ENCODE data around the gene PCK2.

The PCK2 gene

GRCh38 chr14:24072436-24072835, 21.7 kb upstream of the PCK2 start:
- no peak for TF ChIP-seq USF1 (IDR thresholded peaks at IDR 0.05)
- no peak for TF ChIP-seq TCF12 (IDR thresholded peaks at IDR 0.05; ENCODE audit: low read depth)
- no peak for TF ChIP-seq REST (IDR thresholded peaks at IDR 0.05; ENCODE audit: low read depth)
- TF ChIP-seq ZBTB7A (IDR thresholded peaks at IDR 0.05; ENCODE audit: low read depth): no peak
- no peak for TF ChIP-seq YY1 (IDR thresholded peaks at IDR 0.05; ENCODE audit: low read depth)
- TF ChIP-seq, protein P1, sequence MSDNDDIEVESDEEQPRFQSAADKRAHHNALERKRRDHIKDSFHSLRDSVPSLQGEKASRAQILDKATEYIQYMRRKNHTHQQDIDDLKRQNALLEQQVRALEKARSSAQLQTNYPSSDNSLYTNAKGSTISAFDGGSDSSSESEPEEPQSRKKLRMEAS (IDR thresholded peaks at IDR 0.05): no peak
- TF ChIP-seq NFIC (IDR thresholded peaks at IDR 0.05): no peak
- no peak for TF ChIP-seq EGR1 (IDR thresholded peaks at IDR 0.05)
- TF ChIP-seq FOXM1 (IDR thresholded peaks at IDR 0.05; ENCODE audit: borderline replicate concordance, low read depth): no peak
- TF ChIP-seq RAD21 (IDR thresholded peaks at IDR 0.05; ENCODE audit: low read depth): no peak
- no peak for TF ChIP-seq TEAD4 (IDR thresholded peaks at IDR 0.05)
- no peak for TF ChIP-seq CEBPB (IDR thresholded peaks at IDR 0.05)

GRCh38 chr14:24072881-24073877, 20.9 kb upstream of the PCK2 start:
- TF ChIP-seq USF1 (IDR thresholded peaks at IDR 0.05) (no peak), ZBTB7A (IDR thresholded peaks at IDR 0.05; ENCODE audit: low read depth) (no peak), EP300 (IDR thresholded peaks at IDR 0.05; ENCODE audit: borderline replicate concordance) (no peak), TCF12 (IDR thresholded peaks at IDR 0.05; ENCODE audit: low read depth) (no peak), REST (IDR thresholded peaks at IDR 0.05; ENCODE audit: low read depth) (no peak), TAF1 (IDR thresholded peaks at IDR 0.05; ENCODE audit: low read depth) (no peak), NFIC (IDR thresholded peaks at IDR 0.05) (no peak), YY1 (IDR thresholded peaks at IDR 0.05; ENCODE audit: low read depth) (no peak), CEBPB (IDR thresholded peaks at IDR 0.05) (no peak), RAD21 (IDR thresholded peaks at IDR 0.05; ENCODE audit: low read depth) (no peak), FOXM1 (IDR thresholded peaks at IDR 0.05; ENCODE audit: borderline replicate concordance, low read depth) (no peak), CREB1 (IDR thresholded peaks at IDR 0.05; ENCODE audit: low read depth) (no peak), TEAD4 (IDR thresholded peaks at IDR 0.05) (no peak), EGR1 (IDR thresholded peaks at IDR 0.05) (no peak)
- TF ChIP-seq, protein P1 (IDR thresholded peaks at IDR 0.05): no peak

DNA sequence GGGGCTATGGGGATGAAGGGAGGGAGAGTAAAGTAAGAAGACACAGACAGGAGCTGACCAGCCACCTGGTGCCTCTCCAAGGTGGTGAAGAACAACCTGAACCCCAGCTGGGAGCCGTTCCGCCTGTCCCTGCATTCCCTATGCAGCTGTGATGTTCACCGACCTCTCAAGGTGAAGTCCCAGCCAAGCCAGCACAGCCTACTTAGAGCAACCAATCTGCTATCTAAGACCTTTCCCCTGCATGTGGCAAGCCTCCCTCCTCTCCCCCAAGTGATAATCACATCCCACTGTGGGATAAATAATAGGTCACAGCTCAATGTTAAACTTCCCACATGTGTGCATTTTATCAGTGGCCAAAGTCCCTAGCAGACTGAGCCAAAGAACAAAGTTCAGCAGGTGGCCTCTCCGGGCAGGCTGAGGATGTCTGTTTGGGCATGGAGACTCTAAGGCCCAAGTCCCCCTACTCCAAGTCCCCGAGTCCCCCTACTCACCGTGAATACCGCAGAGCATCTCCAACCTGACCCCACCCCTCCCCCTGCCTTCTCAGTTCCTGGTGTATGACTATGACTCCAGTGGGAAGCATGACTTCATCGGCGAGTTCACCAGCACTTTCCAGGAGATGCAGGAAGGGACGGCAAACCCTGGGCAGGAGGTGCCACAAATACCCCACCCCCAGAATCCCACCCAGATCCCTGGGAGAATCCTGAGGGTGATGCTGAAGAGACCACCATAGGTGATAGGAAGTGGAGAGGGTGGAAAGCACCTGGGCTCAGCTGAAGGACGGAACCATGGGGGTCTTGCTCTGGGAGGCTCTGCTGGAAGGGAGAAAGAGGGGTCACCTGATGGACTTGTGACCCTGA, 19.3 kb upstream of the PCK2 start:
- TF ChIP-seq CREB1 (IDR thresholded peaks at IDR 0.05; ENCODE audit: low read depth) (no peak), EGR1 (IDR thresholded peaks at IDR 0.05) (no peak), ZBTB7A (IDR thresholded peaks at IDR 0.05; ENCODE audit: low read depth) (no peak)
- TF ChIP-seq, protein P1 (IDR thresholded peaks at IDR 0.05): no peak

DNA sequence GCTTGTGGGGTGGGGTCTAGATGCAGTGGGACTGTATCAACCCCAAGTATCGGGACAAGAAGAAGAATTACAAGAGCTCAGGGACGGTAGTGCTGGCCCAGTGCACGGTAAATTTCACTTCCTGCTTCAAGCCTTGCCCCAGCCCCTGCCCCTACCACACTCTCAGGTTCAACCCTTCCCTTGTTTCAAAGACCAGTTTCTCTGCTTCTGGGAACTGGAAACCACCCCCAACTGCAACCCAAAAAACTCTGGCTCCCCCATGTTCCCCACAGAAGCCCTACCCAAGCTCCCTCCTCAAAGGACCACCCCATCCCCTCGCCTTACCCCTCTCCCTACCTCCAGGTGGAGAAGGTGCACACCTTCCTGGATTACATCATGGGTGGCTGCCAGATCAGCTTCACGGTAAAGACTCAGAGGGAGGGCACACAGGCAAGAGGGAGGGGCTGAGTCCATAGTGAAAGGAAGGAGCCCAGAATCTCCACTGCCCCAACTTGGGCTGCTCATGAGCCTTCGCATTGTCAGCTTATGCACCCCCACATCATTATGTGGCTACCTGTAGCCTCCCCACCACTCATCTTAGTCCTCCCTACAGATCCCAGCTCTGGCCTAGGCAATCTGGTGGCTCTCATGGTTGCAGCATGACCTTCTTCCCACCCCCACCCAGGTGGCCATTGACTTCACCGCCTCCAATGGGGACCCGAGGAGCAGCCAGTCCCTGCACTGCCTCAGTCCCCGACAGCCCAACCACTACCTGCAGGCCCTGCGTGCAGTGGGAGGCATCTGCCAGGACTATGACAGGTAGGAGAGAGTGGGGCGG, 18.4 kb upstream of the PCK2 start:
- TF ChIP-seq FOXM1 (IDR thresholded peaks at IDR 0.05; ENCODE audit: borderline replicate concordance, low read depth) (no peak), CEBPB (IDR thresholded peaks at IDR 0.05) (peak; percentile 28; the same call in 1 of the 2 replicates)

DNA sequence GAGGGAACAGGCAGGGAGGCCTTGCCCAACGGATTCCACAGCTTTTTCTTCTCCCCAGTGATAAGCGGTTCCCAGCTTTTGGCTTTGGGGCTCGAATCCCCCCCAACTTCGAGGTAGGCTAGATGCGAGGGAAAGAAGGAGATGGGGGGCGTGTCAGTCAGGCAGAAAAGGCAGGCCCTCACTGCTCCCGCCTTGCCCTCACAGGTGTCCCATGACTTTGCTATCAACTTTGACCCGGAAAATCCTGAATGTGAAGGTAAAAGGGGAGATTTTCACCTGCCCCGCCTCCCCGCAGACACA, 17.9 kb upstream of the PCK2 start:
- TF ChIP-seq YY1 (IDR thresholded peaks at IDR 0.05; ENCODE audit: low read depth) (no peak), ZBTB7A (IDR thresholded peaks at IDR 0.05; ENCODE audit: low read depth) (no peak), EP300 (IDR thresholded peaks at IDR 0.05; ENCODE audit: borderline replicate concordance) (no peak), CREB1 (IDR thresholded peaks at IDR 0.05; ENCODE audit: low read depth) (no peak), USF1 (IDR thresholded peaks at IDR 0.05) (no peak), CEBPB (IDR thresholded peaks at IDR 0.05) (no peak), TEAD4 (IDR thresholded peaks at IDR 0.05) (no peak), REST (IDR thresholded peaks at IDR 0.05; ENCODE audit: low read depth) (no peak), TAF1 (IDR thresholded peaks at IDR 0.05; ENCODE audit: low read depth) (no peak), EGR1 (IDR thresholded peaks at IDR 0.05) (no peak), FOXM1 (IDR thresholded peaks at IDR 0.05; ENCODE audit: borderline replicate concordance, low read depth) (no peak), NFIC (IDR thresholded peaks at IDR 0.05) (no peak), RAD21 (IDR thresholded peaks at IDR 0.05; ENCODE audit: low read depth) (no peak), TCF12 (IDR thresholded peaks at IDR 0.05; ENCODE audit: low read depth) (no peak)
- TF ChIP-seq, protein P1 (IDR thresholded peaks at IDR 0.05): no peak
